ENCODE data around the gene MBOAT2.

Gene MBOAT2

DNA sequence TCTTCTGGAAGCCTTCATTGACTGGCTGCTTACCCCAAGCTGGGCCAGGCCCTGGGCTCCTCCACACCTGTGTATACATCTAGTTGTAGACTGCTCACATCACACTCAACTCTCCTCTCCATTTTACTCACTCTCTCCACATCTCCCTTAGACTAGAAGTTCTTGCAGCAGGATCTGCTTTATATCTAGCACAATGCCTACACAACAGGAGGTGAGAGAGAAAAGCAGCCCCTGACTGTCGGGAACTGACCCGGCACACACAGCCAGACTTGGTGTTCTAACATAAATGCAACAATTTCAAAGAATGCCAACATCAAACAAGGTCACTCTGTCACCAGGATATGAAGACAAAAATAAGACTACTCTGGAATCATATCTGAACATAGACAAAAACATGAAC, 172.0 kb downstream of the MBOAT2 start:
- no peaks in the 10 kb centered on the region for H3K27me3 ChIP-seq (ENCODE audit: control insufficient read depth in 1 of 2, insufficient read depth in 2 of 2, low read length in 2 of 2)
- H3K9ac ChIP-seq (ENCODE audit: low read length in 2 of 2) = no peak overlapping the region
- H3K4me3 ChIP-seq (ENCODE audit: low read length in 2 of 2) = no peak overlapping the region
- H3K9me3 ChIP-seq (ENCODE audit: control insufficient read depth in 2 of 2, low read length in 2 of 2) = no peaks in the 10 kb centered on the region
- H3K36me3 ChIP-seq (ENCODE audit: control insufficient read depth in 2 of 2, insufficient read depth in 2 of 2, low read length in 2 of 2) = no peaks in the 10 kb centered on the region
- H3K4me1 ChIP-seq (ENCODE audit: control insufficient read depth, insufficient read depth, low read length) = peaks cover 29% of the 10 kb centered on the region
- no peak overlapping the region for H3K27ac ChIP-seq (ENCODE audit: low read length)

DNA sequence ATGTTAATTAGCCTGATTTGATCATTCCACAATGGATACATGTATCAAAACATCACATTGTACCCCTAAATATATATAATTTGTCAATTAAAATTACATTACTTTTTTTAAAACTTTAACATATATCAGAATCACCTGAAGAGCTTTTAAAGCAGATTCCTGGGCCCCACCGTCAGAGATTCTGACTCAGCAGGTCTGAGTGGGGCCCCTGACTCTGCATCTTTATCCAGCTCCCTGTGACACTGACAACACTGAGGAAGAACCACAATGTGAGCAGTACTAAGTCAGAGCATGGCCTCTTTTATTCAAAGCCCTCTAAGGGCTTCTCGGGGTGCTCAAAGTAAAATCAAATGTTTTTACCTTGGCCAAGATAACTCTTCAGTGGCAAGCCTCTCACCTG, 175.8 kb downstream of the MBOAT2 start:
- Histone ChIP-seq H3K4me3 (ENCODE audit: low read length in 2 of 2) (no peak overlapping the region), H3K9me3 (ENCODE audit: control insufficient read depth in 2 of 2, low read length in 2 of 2) (no peaks in the 10 kb centered on the region), H3K36me3 (ENCODE audit: control insufficient read depth in 2 of 2, insufficient read depth in 2 of 2, low read length in 2 of 2) (peaks cover 2 to 6% of the 10 kb centered on the region in 2 donors), H3K9ac (ENCODE audit: low read length in 2 of 2) (no peak overlapping the region), H3K27ac (ENCODE audit: low read length) (no peak overlapping the region), H3K27me3 (ENCODE audit: control insufficient read depth in 1 of 2, insufficient read depth in 2 of 2, low read length in 2 of 2) (no peaks in the 10 kb centered on the region), H3K4me1 (ENCODE audit: control insufficient read depth, insufficient read depth, low read length) (peaks cover 4% of the 10 kb centered on the region)

DNA sequence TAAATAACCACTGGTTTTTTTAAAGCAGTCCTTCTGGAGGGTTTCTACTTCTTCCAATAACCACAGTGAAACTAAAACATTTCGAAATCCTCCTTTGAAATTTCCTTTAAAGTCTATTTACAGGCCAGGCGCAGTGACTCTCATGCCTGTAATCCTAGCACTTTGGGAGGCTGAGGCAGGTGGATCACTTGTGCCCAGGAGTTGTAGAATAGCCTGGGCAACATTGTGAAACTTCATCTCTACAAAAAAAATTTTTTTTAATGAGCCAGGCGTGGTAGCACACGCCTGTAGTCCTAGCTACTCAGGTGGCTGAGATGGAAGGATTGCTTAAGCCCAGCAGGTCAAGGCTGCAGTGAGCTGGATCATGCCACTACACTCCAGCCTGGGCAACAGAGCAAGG, 181.3 kb downstream of the MBOAT2 start:
- H3K9ac ChIP-seq (ENCODE audit: low read length in 2 of 2) = no peak overlapping the region
- peaks cover 2 to 6% of the 10 kb centered on the region in 2 donors for H3K36me3 ChIP-seq (ENCODE audit: control insufficient read depth in 2 of 2, insufficient read depth in 2 of 2, low read length in 2 of 2)

DNA sequence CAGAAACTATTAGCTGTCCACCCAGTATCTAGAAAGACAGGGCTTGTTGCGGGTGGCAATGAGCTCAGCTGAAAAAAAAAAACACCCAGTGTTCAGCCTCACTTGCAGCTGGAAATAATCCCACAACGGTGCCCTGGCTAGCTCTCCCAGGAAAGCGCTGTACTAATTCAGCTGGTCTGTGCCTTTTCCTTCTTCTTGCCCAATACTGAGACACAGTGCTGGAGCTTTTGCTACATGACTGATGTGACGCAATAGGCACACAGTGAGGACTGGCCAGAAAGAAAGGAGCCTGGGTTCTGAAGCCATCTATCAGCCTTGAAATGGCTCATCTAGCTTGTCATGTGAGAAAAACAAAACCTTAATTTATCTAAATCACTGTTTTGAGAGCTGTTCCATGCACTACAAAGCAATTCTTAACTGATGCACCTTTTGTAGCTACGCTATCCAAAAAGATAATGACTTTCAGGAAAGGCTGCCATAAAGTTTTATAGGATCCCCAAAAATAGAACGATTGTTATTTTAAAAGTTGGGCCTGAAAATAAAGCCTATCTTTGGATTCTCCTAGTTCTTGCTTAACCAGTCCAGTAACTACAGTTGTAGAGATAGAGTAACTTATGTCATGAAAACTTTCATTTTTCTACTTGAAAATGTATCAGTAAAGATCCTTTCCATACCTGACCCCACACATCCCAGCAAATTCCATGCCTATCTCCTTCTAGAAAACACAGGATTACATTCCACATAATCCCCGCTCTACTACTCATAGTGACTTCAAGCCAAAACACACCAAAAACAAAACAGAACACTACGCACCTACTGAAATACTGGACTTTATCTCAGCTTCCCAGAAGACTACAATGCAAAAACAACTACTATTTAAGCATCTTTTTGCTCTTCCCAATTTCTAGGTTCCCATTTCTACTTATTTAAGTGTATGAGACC, 181.9 kb downstream of the MBOAT2 start:
- Histone ChIP-seq H3K4me3 (ENCODE audit: low read length in 2 of 2) (no peak overlapping the region), H3K9ac (ENCODE audit: low read length in 2 of 2) (no peak overlapping the region), H3K27ac (ENCODE audit: low read length) (peak overlapping the region; percentile 37), H3K27me3 (ENCODE audit: control insufficient read depth in 1 of 2, insufficient read depth in 2 of 2, low read length in 2 of 2) (no peaks in the 10 kb centered on the region), H3K9me3 (ENCODE audit: control insufficient read depth in 2 of 2, low read length in 2 of 2) (no peaks in the 10 kb centered on the region), H3K4me1 (ENCODE audit: control insufficient read depth, insufficient read depth, low read length) (peaks cover 7% of the 10 kb centered on the region), H3K36me3 (ENCODE audit: control insufficient read depth in 2 of 2, insufficient read depth in 2 of 2, low read length in 2 of 2) (peaks cover 2 to 6% of the 10 kb centered on the region in 2 donors)

More for the DNA sequence above, 181.3 kb downstream of the MBOAT2 start:
- Histone ChIP-seq H3K9me3 (ENCODE audit: control insufficient read depth in 2 of 2, low read length in 2 of 2) (no peaks in the 10 kb centered on the region), H3K4me3 (ENCODE audit: low read length in 2 of 2) (no peak overlapping the region), H3K27me3 (ENCODE audit: control insufficient read depth in 1 of 2, insufficient read depth in 2 of 2, low read length in 2 of 2) (no peaks in the 10 kb centered on the region), H3K27ac (ENCODE audit: low read length) (no peak overlapping the region), H3K4me1 (ENCODE audit: control insufficient read depth, insufficient read depth, low read length) (peaks cover 7% of the 10 kb centered on the region)

DNA sequence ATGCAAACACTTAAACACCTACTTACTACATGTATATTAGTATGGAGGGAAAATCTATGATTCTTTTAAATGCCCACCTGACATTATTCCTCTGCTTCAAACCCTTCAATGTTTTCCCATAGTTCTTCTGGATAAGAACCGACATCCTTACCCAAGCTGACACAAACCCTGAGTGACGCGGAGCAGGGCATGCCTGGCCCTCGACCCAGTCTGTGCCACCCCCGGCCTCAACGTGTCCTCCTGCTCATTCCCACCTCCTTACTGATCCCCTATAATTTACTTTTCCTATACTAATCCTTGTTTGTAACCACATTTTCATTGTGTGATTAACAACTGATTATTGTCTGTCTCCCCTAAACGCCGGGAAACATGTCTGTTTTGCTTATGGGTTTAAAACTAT, 183.5 kb downstream of the MBOAT2 start:
- Histone ChIP-seq H3K9ac (ENCODE audit: low read length in 2 of 2) (no peak overlapping the region), H3K27me3 (ENCODE audit: control insufficient read depth in 1 of 2, insufficient read depth in 2 of 2, low read length in 2 of 2) (no peaks in the 10 kb centered on the region), H3K9me3 (ENCODE audit: control insufficient read depth in 2 of 2, low read length in 2 of 2) (no peaks in the 10 kb centered on the region), H3K4me1 (ENCODE audit: control insufficient read depth, insufficient read depth, low read length) (peaks cover 7% of the 10 kb centered on the region), H3K27ac (ENCODE audit: low read length) (peak overlapping the region; percentile 46), H3K36me3 (ENCODE audit: control insufficient read depth in 2 of 2, insufficient read depth in 2 of 2, low read length in 2 of 2) (peaks cover 3 to 6% of the 10 kb centered on the region in 2 donors), H3K4me3 (ENCODE audit: low read length in 2 of 2) (no peak overlapping the region)

DNA sequence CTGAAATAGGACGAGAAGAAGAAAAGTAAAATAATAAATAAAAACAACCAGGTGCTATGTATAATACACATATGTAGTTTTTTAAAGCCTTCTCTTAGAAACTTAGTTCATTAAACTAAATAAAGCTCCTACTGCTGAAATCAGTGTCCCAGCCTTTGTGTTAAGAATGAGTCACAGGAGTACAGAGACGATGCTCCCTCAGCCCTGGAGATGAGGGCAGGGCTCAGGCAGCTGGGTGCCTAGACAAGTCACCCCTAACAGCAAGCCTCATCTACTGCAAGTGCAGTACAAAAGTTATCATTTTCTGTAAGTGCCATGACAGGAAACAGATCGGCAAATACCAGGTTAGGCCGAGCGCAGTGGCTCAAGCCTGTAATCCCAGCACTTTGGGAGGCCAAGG, 184.3 kb downstream of the MBOAT2 start:
- Histone ChIP-seq H3K9ac (ENCODE audit: low read length in 2 of 2) (no peak overlapping the region), H3K4me1 (ENCODE audit: control insufficient read depth, insufficient read depth, low read length) (peaks cover 7% of the 10 kb centered on the region), H3K4me3 (ENCODE audit: low read length in 2 of 2) (no peak overlapping the region), H3K36me3 (ENCODE audit: control insufficient read depth in 2 of 2, insufficient read depth in 2 of 2, low read length in 2 of 2) (peaks cover 0 to 4% of the 10 kb centered on the region in 2 donors), H3K27me3 (ENCODE audit: control insufficient read depth in 1 of 2, insufficient read depth in 2 of 2, low read length in 2 of 2) (no peaks in the 10 kb centered on the region), H3K27ac (ENCODE audit: low read length) (no peak overlapping the region), H3K9me3 (ENCODE audit: control insufficient read depth in 2 of 2, low read length in 2 of 2) (no peaks in the 10 kb centered on the region)

DNA sequence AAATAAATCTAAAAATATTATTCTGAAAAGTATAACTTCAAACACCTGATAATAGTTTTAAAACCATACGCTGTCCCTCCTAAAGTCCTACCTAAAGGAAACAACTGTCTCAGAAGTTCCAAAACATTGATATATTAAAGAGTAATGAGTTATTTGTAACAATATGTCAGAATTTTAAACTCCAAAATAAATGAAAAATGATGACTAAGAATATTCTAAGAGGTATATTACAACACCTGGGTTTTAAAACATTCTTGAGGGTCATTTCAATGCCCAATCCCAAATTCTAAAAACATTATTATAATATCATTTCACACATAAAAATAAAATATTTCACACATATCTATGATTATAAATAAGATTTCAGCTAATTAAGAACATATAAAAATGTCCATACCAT, 186.3 kb downstream of the MBOAT2 start:
- Histone ChIP-seq H3K9ac (ENCODE audit: low read length in 2 of 2) (no peak overlapping the region), H3K27ac (ENCODE audit: low read length) (no peak overlapping the region), H3K9me3 (ENCODE audit: control insufficient read depth in 2 of 2, low read length in 2 of 2) (no peaks in the 10 kb centered on the region), H3K4me1 (ENCODE audit: control insufficient read depth, insufficient read depth, low read length) (peaks cover 7% of the 10 kb centered on the region), H3K27me3 (ENCODE audit: control insufficient read depth in 1 of 2, insufficient read depth in 2 of 2, low read length in 2 of 2) (no peaks in the 10 kb centered on the region), H3K4me3 (ENCODE audit: low read length in 2 of 2) (no peak overlapping the region), H3K36me3 (ENCODE audit: control insufficient read depth in 2 of 2, insufficient read depth in 2 of 2, low read length in 2 of 2) (peaks cover 2 to 4% of the 10 kb centered on the region in 2 donors)

DNA sequence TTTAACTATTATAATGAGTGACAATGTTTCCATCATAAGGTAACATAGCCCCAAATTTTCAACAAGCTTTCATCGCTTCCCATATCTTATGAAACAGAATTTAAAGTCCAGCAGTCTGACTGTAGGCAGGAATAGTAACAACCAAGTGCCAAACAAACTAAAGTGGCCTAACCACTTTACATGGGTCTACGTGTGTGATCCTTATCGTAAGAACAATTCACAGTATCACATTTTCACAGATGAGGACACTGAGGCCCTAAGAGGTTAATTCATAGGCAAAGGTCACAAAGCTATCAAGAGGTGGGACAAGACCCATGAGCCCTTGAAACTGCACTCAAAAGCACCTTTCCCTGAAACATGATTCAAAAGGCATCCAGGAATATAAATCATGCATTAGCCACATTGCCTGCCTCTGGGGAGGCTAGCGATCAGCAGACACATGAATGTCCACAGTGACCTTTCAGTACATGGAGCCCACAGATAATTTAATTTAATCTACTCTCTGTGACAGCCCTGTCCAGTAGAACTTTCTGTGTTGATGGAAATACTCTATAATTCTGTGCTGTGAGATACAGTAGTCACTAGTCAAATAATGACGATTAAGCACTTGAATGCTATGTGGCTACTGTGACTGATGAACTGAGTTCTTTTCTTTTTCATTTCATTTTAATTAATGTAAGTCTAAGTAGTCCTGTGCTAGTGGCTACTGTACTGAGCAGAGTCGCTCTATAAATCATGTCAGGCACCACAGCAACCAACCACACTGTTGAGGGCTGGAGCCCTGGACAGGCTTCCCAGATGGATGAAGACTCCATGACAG, 196.4 kb downstream of the MBOAT2 start:
- Histone ChIP-seq H3K4me3 (ENCODE audit: low read length in 2 of 2) (no peak overlapping the region), H3K9ac (ENCODE audit: low read length in 2 of 2) (no peak overlapping the region), H3K36me3 (ENCODE audit: control insufficient read depth in 2 of 2, insufficient read depth in 2 of 2, low read length in 2 of 2) (peaks cover 45 to 51% of the 10 kb centered on the region in 2 donors), H3K27ac (ENCODE audit: low read length) (no peak overlapping the region), H3K9me3 (ENCODE audit: control insufficient read depth in 2 of 2, low read length in 2 of 2) (no peaks in the 10 kb centered on the region), H3K27me3 (ENCODE audit: control insufficient read depth in 1 of 2, insufficient read depth in 2 of 2, low read length in 2 of 2) (no peaks in the 10 kb centered on the region), H3K4me1 (ENCODE audit: control insufficient read depth, insufficient read depth, low read length) (no peaks in the 10 kb centered on the region)

DNA sequence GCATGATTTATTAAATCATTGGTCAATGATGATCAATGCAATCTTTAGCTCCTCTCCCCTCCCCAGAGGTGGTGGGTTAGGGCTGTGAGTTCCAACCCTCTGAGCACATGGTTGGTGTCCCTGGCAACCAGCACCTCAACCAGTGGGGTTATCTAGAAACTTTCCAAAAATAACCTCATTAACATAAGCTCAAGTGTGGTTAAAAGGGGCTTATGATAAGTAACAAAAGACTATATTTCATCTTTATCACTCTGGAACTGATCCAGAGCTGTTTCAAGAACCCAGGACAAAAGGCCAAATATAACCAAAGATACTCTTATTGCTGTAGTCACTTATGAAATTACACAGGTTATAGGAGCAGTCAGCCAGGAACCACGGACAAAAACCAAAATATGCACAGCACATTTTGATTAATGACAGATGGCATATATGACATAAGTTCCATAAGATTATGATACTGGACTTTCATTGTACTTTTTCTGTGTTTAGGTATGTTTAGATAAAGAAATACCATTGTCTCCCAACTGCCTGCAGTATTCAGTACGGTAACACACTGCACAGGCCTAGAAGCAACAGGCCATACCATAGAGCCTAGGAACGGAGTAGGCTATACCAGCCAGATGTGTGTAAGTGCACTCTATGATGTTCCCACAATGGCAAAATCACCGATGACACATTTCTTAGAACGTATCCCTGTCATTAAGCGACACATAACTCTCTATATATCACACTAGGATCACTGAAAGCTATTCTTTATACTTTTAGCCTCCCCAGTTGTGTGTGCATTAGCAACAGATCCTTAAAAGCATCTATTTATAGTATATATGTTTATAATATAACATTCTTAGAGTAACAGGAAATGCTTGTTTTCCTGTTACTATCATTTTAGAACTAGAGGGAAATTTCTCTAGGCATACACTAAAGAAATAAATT, 197.9 kb downstream of the MBOAT2 start:
- Histone ChIP-seq H3K9ac (ENCODE audit: low read length in 2 of 2) (no peak overlapping the region), H3K36me3 (ENCODE audit: control insufficient read depth in 2 of 2, insufficient read depth in 2 of 2, low read length in 2 of 2) (peaks cover 45 to 52% of the 10 kb centered on the region in 2 donors), H3K27ac (ENCODE audit: low read length) (no peak overlapping the region), H3K4me1 (ENCODE audit: control insufficient read depth, insufficient read depth, low read length) (no peaks in the 10 kb centered on the region), H3K9me3 (ENCODE audit: control insufficient read depth in 2 of 2, low read length in 2 of 2) (no peaks in the 10 kb centered on the region), H3K27me3 (ENCODE audit: control insufficient read depth in 1 of 2, insufficient read depth in 2 of 2, low read length in 2 of 2) (no peaks in the 10 kb centered on the region), H3K4me3 (ENCODE audit: low read length in 2 of 2) (no peak overlapping the region)

Measured in stomach smooth muscle (tissue), 2 donors.